ACHN (cell line): ENCODE measurements around the gene CNTRL.

Source experiments
- DNase-seq: peaks from one replicate; pipeline ENCODE4 v3.0.0-alpha.2; 2015
- in situ Hi-C: cut with HindIII; loops from 2 replicates; pipeline ENCODE4 v1.10.0; 2017; ENCODE audit warnings: low sequenced_read_pairs, low pct_ligation_motif_present, low pct_unique_long_range_greater_than_20kb

CNTRL gene

DNA sequence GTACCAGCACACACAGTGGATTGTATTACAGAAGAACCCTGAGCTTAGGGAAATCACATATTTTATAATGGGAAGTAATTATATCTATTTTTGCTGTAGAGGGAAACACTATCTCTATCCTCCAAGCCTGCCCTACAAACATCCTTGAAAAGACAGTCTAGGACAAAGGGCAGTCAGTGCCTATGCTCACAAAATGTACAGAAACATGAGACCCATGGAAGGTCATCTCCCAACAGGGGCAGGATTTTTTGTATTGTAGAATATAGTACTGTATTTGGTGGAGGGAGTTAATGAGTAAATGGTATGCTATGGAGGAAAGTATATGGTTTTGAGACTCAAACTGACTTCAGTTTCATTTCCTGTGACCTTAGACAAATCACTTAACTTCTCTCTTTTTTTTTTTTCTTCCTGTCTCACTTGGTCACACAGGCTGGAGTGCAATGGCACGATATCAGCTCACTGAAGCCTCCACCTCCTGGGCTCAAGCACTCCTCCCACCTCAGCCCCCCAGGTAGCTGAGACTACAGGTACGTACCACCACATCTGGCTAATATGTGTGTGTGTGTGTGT is 132.7 kb downstream of the CNTRL start:
- DNase-seq, result no peak
- in situ Hi-C loops, result no loop called here

DNA sequence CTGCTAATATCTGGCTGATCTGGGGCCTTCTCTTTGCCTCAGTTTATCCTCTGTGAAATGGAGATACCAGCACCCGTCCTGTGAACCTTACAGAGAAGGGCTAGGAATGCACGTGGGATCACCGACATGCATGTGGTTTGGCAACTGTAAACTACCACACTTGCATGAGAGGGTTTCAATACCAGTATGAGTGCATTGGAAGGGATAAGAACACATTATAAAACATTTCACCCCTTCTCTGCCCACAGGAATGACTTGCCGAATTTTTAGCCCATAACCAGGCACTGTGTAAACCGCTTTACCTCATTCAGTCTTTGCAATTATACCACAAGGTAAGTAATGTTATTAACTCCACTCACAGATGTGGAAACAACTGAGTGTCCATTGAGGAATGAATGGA is 135.8 kb downstream of the CNTRL start:
- in situ Hi-C loops, result no loop called here
- DNase-seq, result no peak

DNA sequence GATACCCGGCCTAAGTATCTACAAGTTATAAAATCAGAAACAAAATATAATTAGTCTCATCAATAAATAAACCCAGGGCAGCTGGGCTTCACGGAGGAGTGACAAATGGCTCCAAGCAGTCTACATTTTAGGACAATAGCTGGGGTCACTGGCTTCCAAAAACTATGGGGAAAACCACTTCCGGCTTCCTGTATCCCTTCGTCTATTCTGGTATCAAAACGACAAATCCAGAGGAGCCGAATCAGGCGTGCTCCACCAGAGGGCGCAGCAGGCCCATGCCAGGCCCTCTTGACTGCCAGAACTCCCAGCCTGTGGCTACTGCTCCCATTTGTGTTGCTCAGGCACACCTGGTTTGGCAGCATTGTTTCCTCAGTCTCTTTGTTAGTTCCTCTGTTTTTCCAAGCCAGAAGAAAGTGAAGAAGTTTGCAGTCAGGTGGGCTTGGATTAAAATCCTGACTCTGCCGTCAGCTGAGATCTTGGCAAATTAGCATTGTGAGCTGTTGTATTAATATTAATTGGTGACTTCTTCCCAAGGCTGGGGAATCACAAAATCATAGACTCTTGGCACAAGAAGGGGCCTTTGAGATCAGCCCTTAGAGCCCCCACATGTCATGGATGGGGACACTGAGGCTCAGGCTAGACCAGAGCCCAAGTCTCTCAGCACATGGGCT is 138.5 kb downstream of the CNTRL start:
- in situ Hi-C loops, result no loop called here
- peak; percentile 83 for DNase-seq

DNA sequence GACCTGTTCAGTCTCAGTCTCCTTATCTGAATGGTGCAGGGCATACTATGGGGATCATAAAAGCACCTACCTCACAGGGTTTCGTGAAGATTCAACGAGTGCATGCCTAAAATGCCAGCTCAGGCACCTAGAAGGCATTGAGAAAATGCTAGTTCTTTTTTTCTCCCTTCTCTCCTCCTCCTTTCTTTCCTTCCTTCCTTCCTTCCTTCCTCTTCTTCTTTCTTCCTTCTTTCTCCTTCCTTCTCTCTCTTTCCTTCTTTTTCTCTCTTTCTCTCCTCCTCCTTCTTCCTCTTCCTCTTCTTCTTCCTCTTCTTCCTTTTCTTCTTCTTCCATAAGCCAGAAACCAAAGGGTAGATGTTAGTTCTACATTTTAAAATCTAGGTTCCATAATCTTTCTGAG is 139.2 kb downstream of the CNTRL start:
- in situ Hi-C loops, result no loop called here
- DNase-seq, result no peak

DNA sequence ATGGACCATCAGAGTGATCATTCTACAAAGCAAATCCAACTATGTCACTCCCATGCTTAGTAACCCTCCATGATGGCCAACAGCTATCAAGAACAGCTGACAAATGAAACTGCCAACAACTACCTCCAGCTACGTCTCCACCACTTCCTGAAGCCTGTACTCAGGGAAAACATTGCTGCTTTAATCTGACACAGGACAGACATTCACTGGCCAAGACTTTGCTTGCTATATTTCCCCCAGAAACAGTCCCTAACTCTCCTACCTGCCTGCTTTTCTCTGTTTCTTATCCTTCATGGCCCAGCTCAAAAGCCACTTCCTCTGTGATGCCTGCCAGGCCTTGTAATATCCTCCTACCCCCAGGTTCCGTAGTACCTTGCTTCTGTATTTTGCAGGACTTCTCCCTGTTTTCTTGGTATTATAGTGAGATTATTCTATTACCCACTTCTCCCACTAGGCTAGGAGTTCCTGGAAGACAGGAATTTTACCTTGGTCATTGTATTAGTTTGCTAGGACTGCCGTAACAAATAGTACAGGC is 141.6 kb downstream of the CNTRL start:
- DNase-seq, result no peak
- in situ Hi-C loops, result no loop called here

DNA sequence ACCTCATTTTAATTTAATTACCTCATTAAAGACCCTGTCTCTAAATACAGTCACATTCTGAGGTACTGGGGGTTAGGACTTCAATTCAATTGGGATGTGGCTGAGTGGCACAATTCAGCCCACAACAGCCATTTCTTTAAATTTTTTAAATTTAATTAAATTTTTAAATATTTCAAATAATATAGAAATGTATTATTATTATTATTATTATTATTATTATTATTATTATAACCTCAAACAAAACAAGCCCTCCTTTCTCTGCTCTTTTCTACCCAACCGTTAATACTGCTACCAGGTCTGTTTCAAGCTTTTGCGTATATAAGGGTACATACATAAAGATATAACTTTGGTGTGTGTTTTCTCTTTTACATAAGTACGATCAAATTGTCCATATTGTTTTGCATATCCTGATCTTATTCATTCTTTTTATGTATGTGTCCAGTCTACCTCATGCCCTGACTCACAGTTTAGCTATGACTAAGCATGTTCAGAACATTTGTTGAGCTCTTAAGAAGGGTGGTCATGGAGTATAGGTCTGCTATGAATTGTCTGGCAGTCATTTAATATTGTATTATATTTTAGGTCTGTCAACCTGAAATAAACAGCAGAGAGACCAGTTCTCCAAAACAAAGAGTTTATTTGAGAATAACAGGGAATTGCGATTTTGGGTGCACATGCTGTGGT is 143.0 kb downstream of the CNTRL start:
- in situ Hi-C loops, result no loop called here

DNA sequence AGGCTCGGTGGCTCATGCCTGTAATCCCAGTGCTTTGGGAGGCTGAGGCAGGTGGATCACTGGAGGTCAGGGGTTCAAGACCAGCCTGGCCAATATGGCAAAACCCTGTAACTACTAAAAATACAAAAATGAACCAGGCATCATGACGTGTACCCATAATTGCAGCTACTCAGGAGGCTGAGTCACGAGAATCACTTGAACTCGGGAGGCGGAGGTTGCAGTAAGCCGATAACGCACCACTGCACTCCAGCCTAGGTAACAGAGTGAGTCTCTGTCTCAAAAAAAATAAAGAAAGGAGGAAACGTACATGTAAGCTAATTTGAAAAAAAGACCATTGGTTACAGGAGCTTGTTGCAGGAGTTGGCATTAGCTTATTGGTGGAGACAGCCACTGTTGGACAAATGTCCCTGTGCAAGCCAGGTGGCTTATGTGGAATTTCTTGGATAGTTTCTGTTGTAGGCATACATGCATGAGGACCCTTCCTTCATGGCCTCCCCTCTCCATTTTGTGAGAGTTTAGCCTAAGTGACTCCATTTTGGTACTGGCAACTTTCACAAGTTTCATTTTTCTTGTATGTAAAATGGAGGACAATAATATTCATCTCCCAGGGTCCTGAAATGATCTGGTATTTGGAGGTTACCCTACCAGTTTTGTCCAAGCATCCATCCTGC is 143.7 kb downstream of the CNTRL start:
- in situ Hi-C loops, result no loop called here
- DNase-seq, result no peak

More for the DNA sequence above, 143.0 kb downstream of the CNTRL start:
- no peak for DNase-seq

DNA sequence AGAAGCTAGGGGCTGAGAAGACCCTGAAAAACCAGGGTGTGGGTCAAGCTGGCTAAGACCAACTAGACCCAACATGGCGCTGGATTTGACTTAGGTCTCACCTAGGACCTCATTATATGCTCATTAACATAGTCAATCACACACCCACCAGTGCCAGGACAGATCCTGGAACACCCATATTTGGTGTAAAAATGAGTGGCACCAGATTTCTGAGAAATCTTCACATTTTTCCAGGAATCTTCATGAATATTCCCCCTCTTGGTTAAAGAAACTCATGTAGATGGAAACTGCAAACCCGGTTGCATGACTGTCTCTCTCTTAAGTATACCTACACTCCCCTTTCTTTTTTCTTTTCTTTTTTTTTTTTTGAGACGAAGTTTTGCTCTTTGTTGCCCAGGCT is 144.8 kb downstream of the CNTRL start:
- in situ Hi-C loops, result no loop called here
- no peak for DNase-seq

DNA sequence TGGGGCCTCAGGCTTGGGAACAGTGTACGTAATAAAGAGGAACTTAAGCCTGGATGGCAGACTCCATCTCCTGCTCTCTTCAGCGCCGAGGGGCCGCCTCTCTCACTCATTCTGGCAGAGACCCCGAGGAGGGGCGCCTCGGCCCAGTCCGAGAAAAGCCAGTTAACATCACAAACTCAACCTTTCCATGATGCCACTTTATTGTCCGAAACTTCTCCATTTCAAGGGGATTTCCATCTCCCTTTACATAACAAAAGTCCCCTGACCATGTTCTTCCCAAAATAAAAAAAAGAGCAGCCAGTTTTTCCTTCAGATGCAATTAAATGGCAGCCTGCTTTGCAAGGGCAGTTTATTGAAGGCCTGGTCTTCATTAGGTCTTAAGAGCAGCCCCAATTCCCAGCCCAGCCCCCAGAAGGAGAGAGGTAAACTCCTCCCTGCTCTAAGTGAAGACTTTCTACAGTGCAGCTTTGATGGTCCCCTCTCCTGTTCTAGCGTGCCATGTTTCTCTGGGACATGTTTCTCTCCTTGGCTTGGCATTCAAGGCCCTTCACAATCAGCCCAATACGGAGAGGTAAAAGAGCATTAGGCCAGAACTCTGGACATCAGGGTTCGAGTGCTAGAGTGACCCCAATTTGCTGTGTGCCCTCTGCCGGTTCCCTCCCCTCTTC is 146.4 kb downstream of the CNTRL start:
- in situ Hi-C loops, result no loop called here
- no peak for DNase-seq

DNA sequence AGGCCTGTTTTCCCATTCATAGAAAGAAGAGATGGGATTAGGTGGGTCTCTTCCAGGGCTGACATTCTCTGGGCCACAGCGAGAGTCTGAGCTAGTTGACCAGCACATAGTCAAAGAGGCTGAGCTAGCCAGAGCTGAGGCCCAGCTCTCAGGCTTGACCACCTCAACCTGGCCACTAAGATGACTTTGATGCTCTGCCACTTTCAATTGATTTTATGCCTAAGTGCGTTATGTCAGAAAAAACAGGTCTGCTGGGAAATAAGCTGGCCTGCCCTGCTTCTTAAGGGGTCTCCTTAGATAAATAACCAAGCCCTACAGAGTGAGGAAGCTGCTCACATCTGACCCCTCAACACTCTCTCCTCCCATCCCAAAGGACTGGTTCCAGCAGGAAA is 146.9 kb downstream of the CNTRL start:
- in situ Hi-C loops, result no loop called here
- DNase-seq, result no peak

DNA sequence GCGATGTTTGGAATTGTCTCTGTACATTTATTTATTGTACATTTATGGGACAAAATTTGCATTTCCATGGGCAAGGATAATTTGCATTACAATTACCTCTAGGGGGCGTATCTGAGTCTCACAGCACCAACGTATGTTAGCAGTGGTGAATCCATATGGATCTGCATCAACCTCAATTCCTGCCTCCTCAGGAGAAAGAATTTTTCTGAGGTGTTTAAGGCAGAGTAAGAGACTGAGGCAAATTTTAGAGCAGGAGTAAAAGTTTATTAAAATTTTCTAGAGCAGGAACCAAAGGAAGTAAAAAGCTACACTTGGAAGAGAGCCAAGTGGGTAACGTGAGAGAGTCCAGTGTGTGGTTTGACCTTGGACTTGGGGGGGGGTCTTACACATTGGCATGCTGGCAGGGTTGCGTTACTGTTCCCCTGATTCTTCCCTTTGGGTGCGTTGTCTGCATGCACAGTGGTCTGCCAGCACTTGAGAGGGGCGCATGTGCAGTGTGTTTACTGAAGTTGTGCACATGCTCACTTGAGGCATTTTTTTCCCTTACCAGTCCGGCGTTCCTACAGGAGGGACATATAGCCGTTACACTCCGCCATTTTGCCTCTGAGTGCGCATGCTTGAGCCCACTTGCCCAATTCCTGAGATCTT is 147.9 kb downstream of the CNTRL start:
- in situ Hi-C loops, result no loop called here
- peak; percentile 55 for DNase-seq

DNA sequence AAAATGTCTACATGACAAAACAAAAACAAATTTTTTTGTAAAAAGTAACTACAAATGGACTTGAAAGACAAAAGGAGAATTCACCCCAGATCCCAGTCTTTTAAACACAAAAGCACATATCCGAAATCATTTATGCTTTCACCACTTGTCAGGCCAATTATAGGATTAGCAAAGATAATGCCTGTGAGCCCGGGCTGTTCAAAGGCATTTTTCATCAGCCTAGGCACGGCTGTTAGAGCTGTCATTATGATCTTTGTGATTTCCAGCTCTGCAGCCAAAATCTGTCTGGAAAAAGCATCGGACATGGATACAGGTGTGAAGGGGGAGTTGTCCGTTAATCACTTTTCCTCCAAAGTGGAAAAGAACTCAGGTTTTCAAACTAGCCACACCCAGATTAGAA is 150.5 kb downstream of the CNTRL start:
- DNase-seq, result no peak
- in situ Hi-C loops, result no loop called here

DNA sequence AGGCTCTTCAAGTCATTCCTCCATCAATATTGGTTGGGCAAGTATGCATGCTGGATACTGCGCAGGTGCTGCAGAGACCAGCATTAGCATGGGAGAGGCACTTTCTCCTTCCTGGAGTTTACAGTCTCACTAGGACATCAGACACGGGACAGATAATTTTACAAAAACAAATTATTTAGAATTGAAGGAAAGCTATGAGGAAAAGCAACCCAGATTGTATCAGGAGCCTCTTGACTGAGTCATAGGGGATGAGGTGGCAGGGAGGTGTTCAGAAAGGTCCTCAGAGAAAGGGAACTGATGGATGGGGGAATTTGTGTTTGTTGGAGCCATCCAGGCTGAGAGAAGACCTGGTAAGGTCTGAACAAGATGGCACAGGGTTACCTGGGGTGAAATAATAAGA is 151.4 kb downstream of the CNTRL start:
- in situ Hi-C loops, result no loop called here
- DNase-seq, result no peak
